ENCODE measurements around the gene TBCD. TPM values are rescaled to one million over a fixed set of nuclear protein-coding genes. Genes with fewer than 3 reads are reported as not detected.

Gene TBCD
- total RNA-seq, 1 donor from 2014 or later: 49.9 TPM

DNA sequence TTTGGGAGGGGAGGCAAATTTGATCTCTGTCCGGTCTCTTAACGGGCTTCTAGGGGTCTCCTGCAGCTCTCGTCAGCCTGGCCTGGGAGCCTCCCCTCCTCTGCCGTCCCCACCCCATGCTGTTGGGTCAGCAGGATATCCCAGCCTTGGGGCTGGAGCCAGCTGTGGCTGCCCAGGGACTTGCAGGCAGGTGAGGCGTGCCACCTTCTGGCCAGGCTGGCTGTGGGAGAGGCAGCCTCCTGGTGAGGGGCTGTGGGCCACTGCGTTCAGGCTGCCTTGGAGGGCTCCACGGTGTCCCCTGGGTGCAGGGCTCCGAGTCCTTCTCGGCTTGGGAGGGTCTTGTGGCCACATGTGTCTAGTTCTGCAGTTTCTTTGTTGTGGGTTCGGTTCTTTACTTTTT is 34.6 kb downstream of the TBCD start:
- H3K4me1 Mint-ChIP-seq: peaks cover 5% of the 10 kb centered on the region
- TF ChIP-seq, protein P1, sequence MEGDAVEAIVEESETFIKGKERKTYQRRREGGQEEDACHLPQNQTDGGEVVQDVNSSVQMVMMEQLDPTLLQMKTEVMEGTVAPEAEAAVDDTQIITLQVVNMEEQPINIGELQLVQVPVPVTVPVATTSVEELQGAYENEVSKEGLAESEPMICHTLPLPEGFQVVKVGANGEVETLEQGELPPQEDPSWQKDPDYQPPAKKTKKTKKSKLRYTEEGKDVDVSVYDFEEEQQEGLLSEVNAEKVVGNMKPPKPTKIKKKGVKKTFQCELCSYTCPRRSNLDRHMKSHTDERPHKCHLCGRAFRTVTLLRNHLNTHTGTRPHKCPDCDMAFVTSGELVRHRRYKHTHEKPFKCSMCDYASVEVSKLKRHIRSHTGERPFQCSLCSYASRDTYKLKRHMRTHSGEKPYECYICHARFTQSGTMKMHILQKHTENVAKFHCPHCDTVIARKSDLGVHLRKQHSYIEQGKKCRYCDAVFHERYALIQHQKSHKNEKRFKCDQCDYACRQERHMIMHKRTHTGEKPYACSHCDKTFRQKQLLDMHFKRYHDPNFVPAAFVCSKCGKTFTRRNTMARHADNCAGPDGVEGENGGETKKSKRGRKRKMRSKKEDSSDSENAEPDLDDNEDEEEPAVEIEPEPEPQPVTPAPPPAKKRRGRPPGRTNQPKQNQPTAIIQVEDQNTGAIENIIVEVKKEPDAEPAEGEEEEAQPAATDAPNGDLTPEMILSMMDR (IDR thresholded peaks at IDR 0.05): no peak
- no peak overlapping the region for H3K4me3 Mint-ChIP-seq
- ATAC-seq (ENCODE audit: low read depth) (no peak), DNase-seq (no peak)
- no peak overlapping the region for H3K27ac Mint-ChIP-seq
- H3K27me3 Mint-ChIP-seq: no peaks in the 10 kb centered on the region
- POLR2A ChIA-PET: no interaction called here
- CTCF ChIA-PET: no interaction called here
- no peaks in the 10 kb centered on the region for H3K9me3 Mint-ChIP-seq
- intact Hi-C loops (cut with micrococcal nuclease): loop anchor here (5.0 to 10.0 kb wide), 2 partner anchors 76 to 268 kb away; no protein-coding TSS in a partner anchor
- peaks cover 33% of the 10 kb centered on the region for H3K36me3 Mint-ChIP-seq (ENCODE audit: low read depth)

DNA sequence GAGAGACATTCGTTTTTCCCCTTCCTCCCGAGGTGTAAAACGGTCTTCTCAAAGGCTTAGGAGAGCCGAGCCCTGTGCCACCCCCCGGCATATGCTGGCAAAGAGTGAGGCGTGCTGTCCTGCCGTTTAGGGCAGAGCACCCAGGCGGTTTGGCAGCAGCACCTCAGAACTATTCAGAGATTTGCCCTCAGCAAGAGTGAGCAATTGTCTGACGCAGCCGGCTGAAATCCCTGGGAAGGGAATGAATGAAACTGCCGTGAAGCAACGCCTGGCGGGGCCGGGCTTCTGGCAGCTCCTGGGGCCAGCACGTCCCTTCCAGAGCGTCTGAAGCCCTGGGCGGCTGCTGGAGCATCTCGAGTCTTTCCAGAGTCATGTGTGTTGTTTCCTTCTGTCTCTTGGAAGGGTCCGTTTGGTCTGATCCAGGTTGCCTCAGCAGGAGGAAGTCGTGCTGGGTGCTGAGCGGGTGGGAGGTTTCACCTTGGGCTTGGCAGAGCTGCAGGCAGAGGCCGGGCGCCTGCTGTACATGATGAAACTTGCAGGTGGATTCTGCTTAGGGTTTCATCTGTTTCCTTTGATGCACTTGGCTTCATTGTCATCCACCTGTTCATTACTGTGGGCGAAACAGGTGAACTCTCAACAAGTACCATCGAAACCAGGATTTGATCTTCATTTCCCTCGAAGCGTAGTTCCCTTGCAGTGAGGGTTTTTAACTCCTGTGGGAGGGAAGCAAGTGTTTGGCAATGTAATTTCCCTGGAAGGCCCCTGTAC is 35.4 kb downstream of the TBCD start:
- TF ChIP-seq, protein P1 (IDR thresholded peaks at IDR 0.05): no peak
- ChIA-PET POLR2A (no interaction called here), CTCF (no interaction called here)
- no peak overlapping the region for H3K27ac Mint-ChIP-seq
- intact Hi-C loops (cut with micrococcal nuclease): loop anchor here (5.0 to 10.0 kb wide), 2 partner anchors 75 to 268 kb away; no protein-coding TSS in a partner anchor
- peaks cover 32% of the 10 kb centered on the region for H3K36me3 Mint-ChIP-seq (ENCODE audit: low read depth)
- no peaks in the 10 kb centered on the region for H3K27me3 Mint-ChIP-seq
- H3K9me3 Mint-ChIP-seq: no peaks in the 10 kb centered on the region
- no peaks in the 10 kb centered on the region for H3K4me1 Mint-ChIP-seq
- no peak for DNase-seq
- H3K4me3 Mint-ChIP-seq: no peak overlapping the region
- ATAC-seq (ENCODE audit: low read depth): no peak

DNA sequence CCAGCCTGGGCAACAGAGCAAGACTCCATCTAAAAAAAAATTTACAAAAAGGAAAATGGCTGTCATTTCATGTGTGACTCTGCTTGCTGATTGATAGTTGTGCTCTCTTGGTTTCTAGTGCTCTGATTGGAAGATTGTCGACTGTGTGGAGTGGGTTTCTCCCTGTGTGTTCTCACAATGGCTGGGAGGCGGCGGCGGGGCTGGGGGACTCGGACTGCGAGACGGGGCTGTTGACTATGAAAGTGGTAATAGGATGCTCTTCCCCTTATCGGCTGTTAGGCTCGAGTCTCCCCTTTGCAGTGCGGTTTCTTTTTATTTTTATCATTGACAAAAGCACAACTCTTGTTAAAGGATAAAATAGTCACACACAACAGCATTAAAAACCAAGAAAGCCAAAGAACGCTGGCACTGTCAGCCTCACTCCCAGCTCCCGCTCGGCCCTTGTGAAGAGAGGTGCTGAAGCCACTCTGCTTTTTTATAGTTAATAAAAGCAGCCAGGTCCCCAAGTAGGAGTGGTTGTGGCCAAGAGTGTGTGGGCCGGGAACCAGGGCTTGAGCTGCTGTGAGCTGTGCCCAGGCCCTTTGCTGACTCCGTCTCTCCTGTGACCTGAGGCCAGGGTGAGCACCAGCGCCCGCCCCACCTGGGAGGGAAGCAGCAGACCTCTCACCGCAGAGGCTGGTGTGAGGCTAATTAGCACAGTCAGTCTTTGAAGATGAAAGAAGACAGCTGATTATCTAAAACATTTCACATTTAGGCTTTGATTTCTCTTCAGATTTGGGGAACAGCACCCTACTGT is 36.5 kb downstream of the TBCD start:
- DNase-seq: no peak
- Mint-ChIP-seq H3K27me3 (no peaks in the 10 kb centered on the region), H3K4me3 (no peak overlapping the region), H3K9me3 (no peaks in the 10 kb centered on the region), H3K27ac (no peak overlapping the region), H3K36me3 (ENCODE audit: low read depth) (peaks cover 23% of the 10 kb centered on the region), H3K4me1 (no peaks in the 10 kb centered on the region)
- no peak for ATAC-seq (ENCODE audit: low read depth)
- CTCF ChIA-PET: interaction anchor here (1.2 kb wide), 1 partner anchor 126 kb away, joined by 3 read pairs; no protein-coding TSS in a partner anchor
- TF ChIP-seq, protein P1 (IDR thresholded peaks at IDR 0.05): no peak
- POLR2A ChIA-PET: no interaction called here
- intact Hi-C loops (cut with micrococcal nuclease): loop anchor here (5.0 to 10.0 kb wide), 2 partner anchors 74 to 266 kb away; no protein-coding TSS in a partner anchor

DNA sequence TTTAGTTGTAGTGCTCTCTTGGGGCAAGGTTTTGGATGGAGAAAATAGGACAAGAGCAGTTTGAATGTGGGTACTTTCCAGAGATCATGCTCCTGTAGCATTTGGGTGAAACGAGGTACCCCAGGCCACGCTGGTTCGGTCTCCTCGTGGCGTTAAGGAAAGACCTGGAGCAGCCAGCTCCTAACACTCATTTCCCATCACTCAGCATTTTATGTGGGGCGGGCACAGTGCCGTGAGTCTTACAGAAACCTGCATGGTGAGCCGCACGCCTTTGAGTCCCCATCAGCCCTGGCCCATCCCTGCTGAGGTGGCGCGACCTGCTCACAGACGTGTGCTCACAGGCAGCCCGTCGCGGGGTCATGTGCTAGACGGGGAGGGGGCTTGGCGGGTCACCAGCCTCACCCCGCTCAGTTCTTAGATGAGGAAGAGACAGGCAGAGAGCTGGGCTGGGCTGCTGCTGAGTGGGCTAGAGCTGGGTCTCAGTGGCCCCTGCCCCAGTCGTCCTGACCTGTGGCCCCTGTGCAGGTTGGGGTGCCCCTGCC is 37.3 kb downstream of the TBCD start:
- Mint-ChIP-seq H3K9me3 (no peaks in the 10 kb centered on the region), H3K4me1 (no peaks in the 10 kb centered on the region), H3K4me3 (no peak overlapping the region), H3K27me3 (no peaks in the 10 kb centered on the region), H3K36me3 (ENCODE audit: low read depth) (peaks cover 18% of the 10 kb centered on the region), H3K27ac (no peak overlapping the region)
- ATAC-seq (ENCODE audit: low read depth) (no peak), DNase-seq (no peak)
- ChIA-PET POLR2A (no interaction called here), CTCF (interaction anchor here (1.2 kb wide), 1 partner anchor 126 kb away, joined by 3 read pairs; no protein-coding TSS in a partner anchor)
- intact Hi-C loops (cut with micrococcal nuclease): loop anchor here (5.0 to 10.0 kb wide), 2 partner anchors 73 to 266 kb away; no protein-coding TSS in a partner anchor
- TF ChIP-seq, protein P1 (IDR thresholded peaks at IDR 0.05): no peak

DNA sequence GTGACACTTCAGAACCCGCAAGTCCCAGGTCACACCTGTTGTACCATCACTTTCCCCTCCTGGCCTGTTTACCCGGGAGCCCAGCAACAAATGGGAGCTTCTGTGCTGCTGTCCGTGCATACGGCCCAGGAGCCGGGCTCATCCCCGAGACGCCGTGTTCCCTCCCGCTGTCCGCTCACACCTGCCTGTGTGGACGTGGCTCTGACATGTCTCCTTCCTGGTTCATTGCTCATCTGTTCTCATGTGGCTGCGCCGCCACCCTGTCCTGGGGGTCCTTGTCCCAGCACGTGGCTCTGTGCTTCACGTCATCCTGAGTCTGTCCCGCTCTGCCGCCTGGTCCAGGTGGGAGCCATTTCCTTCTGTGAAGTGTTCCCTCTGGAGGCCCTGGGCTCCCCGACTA is 37.9 kb downstream of the TBCD start:
- TF ChIP-seq, protein P1 (IDR thresholded peaks at IDR 0.05): no peak
- Mint-ChIP-seq H3K4me1 (no peaks in the 10 kb centered on the region), H3K4me3 (no peak overlapping the region), H3K27ac (no peak overlapping the region), H3K9me3 (no peaks in the 10 kb centered on the region), H3K36me3 (ENCODE audit: low read depth) (peaks cover 14% of the 10 kb centered on the region), H3K27me3 (no peaks in the 10 kb centered on the region)
- intact Hi-C loops (cut with micrococcal nuclease): loop anchor here (5.0 to 10.0 kb wide), 2 partner anchors 72 to 265 kb away; no protein-coding TSS in a partner anchor
- DNase-seq (no peak), ATAC-seq (ENCODE audit: low read depth) (no peak)
- ChIA-PET POLR2A (no interaction called here), CTCF (no interaction called here)

All from activated B cell treated with CpG ODN at 0.5 μM for 24 hours (primary cell).